OCI-LY1 (cell line): ENCODE results near the gene FAH.

Experiments used
- H2AFZ ChIP-seq: fragments of 200-600 bp; sonication (generic), shearing (Covaris generic); 2 replicates; pipeline ENCODE4 v1.6.0; 2014; ENCODE audit warnings: antibody characterized with exemption, mild to moderate bottlenecking, low read length
- H3F3A ChIP-seq: fragments of 200-600 bp; sonication (generic), shearing (Covaris generic); 2 replicates; pipeline ENCODE4 v1.6.0; 2014; ENCODE audit warnings: mild to moderate bottlenecking, antibody characterized with exemption, low read length, moderate library complexity; ENCODE audit not compliant: insufficient read depth
- H3K27ac ChIP-seq: fragments of 200-600 bp; sonication (generic); 2 replicates; pipeline ENCODE4 v1.5.1; 2014; ENCODE audit warnings: low read length, mixed run types, mild to moderate bottlenecking, low read depth; ENCODE audit not compliant: poor library complexity, severe bottlenecking
- H3K27me3 ChIP-seq: fragments of 200-600 bp; sonication (generic); 2 replicates; pipeline ENCODE4 v1.6.0; 2014; ENCODE audit warnings: antibody characterized with exemption, mild to moderate bottlenecking, low read length, moderate library complexity; ENCODE audit not compliant: insufficient read depth
- H3K36me3 ChIP-seq: fragments of 200-600 bp; sonication (generic); 2 replicates; pipeline ENCODE4 v1.6.1; 2014; ENCODE audit warnings: mild to moderate bottlenecking, antibody characterized with exemption, low read length, moderate library complexity, mixed read lengths; ENCODE audit not compliant: insufficient read depth
- H3K4me1 ChIP-seq: fragments of 200-600 bp; sonication (generic); 2 replicates; pipeline ENCODE4 v1.5.1; 2014; ENCODE audit warnings: mild to moderate bottlenecking, low read length, moderate library complexity; ENCODE audit not compliant: insufficient read depth, severe bottlenecking
- H3K4me2 ChIP-seq: fragments of 200-600 bp; sonication (generic), shearing (Covaris generic); 2 replicates; pipeline ENCODE4 v1.6.1; 2014; ENCODE audit warnings: low read length
- H3K4me3 ChIP-seq: fragments of 200-600 bp; sonication (generic); 2 replicates; pipeline ENCODE4 v1.5.1; 2014; ENCODE audit warnings: low read length, low read depth, mild to moderate bottlenecking, mixed read lengths; ENCODE audit not compliant: poor library complexity, severe bottlenecking
- H3K79me2 ChIP-seq: fragments of 200-600 bp; shearing (Covaris generic); 2 replicates; pipeline ENCODE4 v1.6.1; 2016; ENCODE audit warnings: mixed run types, low read length, mixed read lengths; ENCODE audit not compliant: insufficient read depth
- H3K9ac ChIP-seq: fragments of 200-600 bp; sonication (generic), shearing (Covaris generic); 2 replicates; pipeline ENCODE4 v1.6.1; 2014; ENCODE audit warnings: mild to moderate bottlenecking, low read length, mixed read lengths
- H3K9me2 ChIP-seq: fragments of 200-600 bp; sonication (generic), shearing (Covaris generic); 2 replicates; pipeline ENCODE4 v1.6.1; 2014; ENCODE audit warnings: low read depth, mild to moderate bottlenecking, low read length, mixed read lengths
- H3K9me3 ChIP-seq: fragments of 200-600 bp; shearing (Covaris generic); 2 replicates; pipeline ENCODE4 v1.6.1; 2014; ENCODE audit warnings: low read length, mixed read lengths
- H4K20me1 ChIP-seq: fragments of 200-600 bp; sonication (generic), shearing (Covaris generic); 2 replicates; pipeline ENCODE4 v1.6.0; 2016; ENCODE audit warnings: mild to moderate bottlenecking, low read length; ENCODE audit not compliant: insufficient read depth
- EZH2 ChIP-seq: fragments of 200-600 bp; sonication (generic), shearing (Covaris generic); IDR thresholded peaks from 2 replicates; pipeline ENCODE4 v1.8.0; 2017; ENCODE audit warnings: borderline replicate concordance, mixed run types, mild to moderate bottlenecking, antibody characterized with exemption, low read length, moderate library complexity, mixed read lengths
- TF ChIP-seq, protein P1 (sequence below): fragments of 200-600 bp; sonication (generic), shearing (Covaris generic); IDR thresholded peaks from 2 replicates; pipeline ENCODE4 v1.5.1; 2017; ENCODE audit warnings: mild to moderate bottlenecking, antibody characterized with exemption, low read length, moderate library complexity, mixed read lengths

Gene FAH

DNA sequence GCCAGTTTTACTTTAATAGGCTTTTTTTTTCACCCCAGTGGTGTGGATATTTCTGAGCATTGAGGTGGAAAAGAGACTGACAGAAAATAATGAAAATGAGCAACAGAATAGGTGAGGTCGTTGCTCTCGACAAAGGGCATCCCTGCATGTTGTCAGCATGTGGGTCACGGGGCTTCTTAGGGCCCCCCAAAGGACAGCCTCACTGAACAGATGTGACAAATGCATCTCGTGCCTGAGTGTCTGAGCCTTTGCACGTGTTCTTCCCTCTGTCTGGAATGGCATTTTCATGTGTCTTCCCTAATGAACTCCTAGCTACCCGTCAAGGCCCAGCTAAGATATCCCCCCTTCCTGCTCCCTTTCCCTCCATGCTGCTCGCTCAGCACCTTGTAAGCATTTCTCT lies 31.8 kb downstream of the FAH start:
- Histone ChIP-seq H3K9ac (no peak overlapping the region), H3F3A (no peaks in the 10 kb centered on the region), H3K4me3 (no peak overlapping the region), H3K27ac (no peak overlapping the region), H2AFZ (no peak overlapping the region), H3K27me3 (no peaks in the 10 kb centered on the region), H3K4me2 (no peak overlapping the region), H3K79me2 (no peaks in the 10 kb centered on the region), H3K9me3 (no peaks in the 10 kb centered on the region), H3K4me1 (no peaks in the 10 kb centered on the region), H3K9me2 (no peaks in the 10 kb centered on the region), H3K36me3 (peaks cover 13% of the 10 kb centered on the region), H4K20me1 (no peaks in the 10 kb centered on the region)
- no peak for TF ChIP-seq EZH2
- TF ChIP-seq, protein P1, sequence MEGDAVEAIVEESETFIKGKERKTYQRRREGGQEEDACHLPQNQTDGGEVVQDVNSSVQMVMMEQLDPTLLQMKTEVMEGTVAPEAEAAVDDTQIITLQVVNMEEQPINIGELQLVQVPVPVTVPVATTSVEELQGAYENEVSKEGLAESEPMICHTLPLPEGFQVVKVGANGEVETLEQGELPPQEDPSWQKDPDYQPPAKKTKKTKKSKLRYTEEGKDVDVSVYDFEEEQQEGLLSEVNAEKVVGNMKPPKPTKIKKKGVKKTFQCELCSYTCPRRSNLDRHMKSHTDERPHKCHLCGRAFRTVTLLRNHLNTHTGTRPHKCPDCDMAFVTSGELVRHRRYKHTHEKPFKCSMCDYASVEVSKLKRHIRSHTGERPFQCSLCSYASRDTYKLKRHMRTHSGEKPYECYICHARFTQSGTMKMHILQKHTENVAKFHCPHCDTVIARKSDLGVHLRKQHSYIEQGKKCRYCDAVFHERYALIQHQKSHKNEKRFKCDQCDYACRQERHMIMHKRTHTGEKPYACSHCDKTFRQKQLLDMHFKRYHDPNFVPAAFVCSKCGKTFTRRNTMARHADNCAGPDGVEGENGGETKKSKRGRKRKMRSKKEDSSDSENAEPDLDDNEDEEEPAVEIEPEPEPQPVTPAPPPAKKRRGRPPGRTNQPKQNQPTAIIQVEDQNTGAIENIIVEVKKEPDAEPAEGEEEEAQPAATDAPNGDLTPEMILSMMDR = no peak

DNA sequence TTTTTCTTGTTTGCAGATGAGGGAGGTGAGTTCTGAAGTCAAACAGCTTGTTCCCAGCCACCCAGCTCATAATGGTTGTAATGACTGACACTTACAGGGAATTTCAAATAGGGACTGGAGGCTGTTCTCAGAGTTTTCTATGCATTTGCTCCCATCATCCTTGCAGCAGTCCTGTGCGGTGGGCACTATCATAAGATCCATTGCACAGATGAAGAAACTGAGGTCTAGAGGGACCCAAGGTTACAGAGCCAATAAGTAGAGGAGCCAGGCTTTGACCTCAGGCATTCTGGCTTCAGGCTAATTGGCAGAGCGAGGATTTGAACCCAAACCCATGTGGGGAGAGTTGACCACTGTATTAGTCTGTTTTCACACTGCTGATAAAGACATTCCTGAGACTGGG lies 32.4 kb downstream of the FAH start:
- Histone ChIP-seq H3K9ac (no peak overlapping the region), H2AFZ (no peak overlapping the region), H3K4me1 (no peaks in the 10 kb centered on the region), H3K4me2 (no peak overlapping the region), H3K27ac (no peak overlapping the region), H3F3A (no peaks in the 10 kb centered on the region), H3K27me3 (no peaks in the 10 kb centered on the region), H3K9me3 (no peaks in the 10 kb centered on the region), H3K79me2 (no peaks in the 10 kb centered on the region), H3K9me2 (no peaks in the 10 kb centered on the region), H3K4me3 (no peak overlapping the region), H4K20me1 (no peaks in the 10 kb centered on the region), H3K36me3 (peaks cover 13% of the 10 kb centered on the region)
- TF ChIP-seq, protein P1 = no peak
- TF ChIP-seq EZH2 = no peak

DNA sequence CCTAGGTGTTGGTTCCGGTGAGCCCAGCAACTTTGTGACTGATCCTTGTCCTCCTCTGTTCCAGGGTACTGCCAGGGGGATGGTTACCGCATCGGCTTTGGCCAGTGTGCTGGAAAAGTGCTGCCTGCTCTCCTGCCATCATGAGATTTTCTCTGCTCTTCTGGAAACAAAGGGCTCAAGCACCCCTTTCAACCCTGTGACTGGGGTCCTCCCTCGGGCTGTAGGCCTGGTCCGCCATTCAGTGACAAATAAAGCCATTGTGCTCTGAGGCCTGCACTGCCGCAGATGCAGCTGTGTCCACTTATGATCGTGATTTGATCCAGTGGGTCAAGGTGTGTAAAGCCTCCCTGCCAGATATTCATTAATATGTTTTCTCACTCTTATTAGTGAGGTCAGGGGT lies 33.3 kb downstream of the FAH start:
- TF ChIP-seq EZH2 = no peak
- TF ChIP-seq, protein P1 = no peak
- Histone ChIP-seq H3K79me2 (no peaks in the 10 kb centered on the region), H4K20me1 (no peaks in the 10 kb centered on the region), H2AFZ (no peak overlapping the region), H3K4me3 (no peak overlapping the region), H3K27ac (no peak overlapping the region), H3K9me3 (no peaks in the 10 kb centered on the region), H3K36me3 (peaks cover 13% of the 10 kb centered on the region), H3F3A (no peaks in the 10 kb centered on the region), H3K4me1 (no peaks in the 10 kb centered on the region), H3K27me3 (no peaks in the 10 kb centered on the region), H3K9me2 (no peaks in the 10 kb centered on the region), H3K9ac (no peak overlapping the region), H3K4me2 (no peak overlapping the region)
